HG03196 (cell line): Measurements from ENCODE around the gene OS9.
A peak's percentile ranks its signal among the peaks of the same experiment; 100 is the strongest.

Experiments used
- ATAC-seq: cut with Tn5 transposase; IDR thresholded peaks from one replicate; pipeline ENCODE4 v1.9.1; 2021; ENCODE audit not compliant: unreplicated experiment

Gene OS9

DNA sequence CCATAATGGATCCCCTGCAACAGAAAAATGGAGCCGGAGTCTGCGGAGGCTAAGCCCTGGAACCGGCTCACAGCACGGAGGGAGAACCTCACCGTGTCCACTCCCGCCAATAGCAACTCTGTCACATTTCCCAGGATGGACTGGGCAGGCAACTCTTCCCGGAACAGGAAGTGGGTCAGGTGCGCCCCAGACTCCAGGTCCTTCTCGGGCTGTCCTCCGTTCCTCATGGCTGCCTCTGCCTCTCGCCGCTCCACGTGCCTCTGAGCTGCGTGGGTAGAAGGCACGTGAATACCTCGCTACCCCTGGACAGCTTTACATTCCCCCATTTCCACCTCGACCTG lies 70.7 kb downstream of the OS9 start:
- ATAC-seq: no peak

DNA sequence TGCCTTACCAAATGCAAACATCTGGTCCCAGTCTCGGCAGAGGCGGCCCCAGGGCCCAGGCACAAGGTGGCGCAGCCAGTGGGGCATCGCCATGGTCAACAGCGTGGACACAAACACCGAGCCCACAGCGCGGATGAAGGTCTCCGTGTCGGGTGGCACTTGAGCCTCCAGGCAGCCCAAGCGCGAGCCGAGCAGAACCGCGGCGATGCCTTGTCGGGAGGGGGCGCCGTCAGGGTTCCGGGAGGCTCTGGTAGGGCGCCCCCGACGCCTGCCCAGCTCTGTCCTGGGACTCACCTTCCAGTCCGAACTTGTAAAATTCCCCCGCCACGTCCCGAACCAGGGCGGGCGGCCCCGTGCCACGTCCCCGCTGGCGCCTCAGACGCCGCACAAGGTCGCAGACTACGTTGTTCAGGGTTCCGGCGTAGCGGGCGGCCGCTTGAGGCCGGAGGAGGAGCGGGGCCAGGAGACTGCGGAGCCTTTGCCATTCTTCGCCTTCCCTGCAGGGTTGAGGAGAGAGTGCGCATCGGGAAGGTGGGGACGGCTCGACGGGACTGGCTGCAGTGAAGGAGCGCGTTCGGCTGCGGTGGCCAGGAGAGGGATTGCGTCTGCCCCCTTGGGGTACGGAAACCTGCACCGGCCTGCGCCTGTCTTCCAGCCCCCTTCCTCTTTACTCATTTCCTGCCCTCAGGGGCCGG lies 71.2 kb downstream of the OS9 start:
- peak; percentile 54 for ATAC-seq

DNA sequence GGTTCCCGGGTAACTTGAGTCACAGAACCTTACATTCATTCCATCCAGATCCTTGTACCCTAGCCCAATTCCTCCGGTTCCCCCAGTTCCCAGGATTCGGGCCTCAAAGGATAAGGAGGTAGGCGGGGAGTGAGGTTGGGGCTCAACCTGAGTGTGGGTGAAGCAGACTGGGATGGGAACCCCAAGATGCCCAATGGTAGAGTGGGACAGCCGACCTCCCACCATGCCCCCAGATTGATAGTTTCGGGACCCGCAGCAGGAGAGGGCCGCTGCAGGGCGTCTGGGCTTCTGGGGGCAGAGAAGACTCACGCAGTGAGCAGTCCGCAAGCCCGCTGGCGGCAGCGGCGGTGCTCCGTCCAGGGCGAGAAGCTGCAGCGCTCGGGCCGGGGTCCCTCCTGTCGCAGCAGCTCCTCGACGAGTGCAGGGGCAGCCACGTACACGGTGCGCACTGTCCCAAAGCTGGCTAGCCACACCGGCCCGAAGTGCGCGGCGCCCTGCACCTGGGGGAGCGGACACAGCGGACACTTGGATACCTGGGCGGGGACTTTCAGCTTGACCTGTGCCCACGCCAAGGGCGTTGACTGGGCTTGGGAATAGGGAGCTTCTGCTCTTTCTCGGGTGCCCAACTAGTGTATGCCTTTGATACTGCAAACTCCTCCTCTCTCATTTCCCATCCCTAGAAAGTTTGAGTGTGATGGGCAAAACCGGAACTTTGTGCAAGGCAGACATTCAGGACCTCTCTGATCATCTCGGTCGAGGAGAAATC lies 71.9 kb downstream of the OS9 start:
- ATAC-seq: no peak

DNA sequence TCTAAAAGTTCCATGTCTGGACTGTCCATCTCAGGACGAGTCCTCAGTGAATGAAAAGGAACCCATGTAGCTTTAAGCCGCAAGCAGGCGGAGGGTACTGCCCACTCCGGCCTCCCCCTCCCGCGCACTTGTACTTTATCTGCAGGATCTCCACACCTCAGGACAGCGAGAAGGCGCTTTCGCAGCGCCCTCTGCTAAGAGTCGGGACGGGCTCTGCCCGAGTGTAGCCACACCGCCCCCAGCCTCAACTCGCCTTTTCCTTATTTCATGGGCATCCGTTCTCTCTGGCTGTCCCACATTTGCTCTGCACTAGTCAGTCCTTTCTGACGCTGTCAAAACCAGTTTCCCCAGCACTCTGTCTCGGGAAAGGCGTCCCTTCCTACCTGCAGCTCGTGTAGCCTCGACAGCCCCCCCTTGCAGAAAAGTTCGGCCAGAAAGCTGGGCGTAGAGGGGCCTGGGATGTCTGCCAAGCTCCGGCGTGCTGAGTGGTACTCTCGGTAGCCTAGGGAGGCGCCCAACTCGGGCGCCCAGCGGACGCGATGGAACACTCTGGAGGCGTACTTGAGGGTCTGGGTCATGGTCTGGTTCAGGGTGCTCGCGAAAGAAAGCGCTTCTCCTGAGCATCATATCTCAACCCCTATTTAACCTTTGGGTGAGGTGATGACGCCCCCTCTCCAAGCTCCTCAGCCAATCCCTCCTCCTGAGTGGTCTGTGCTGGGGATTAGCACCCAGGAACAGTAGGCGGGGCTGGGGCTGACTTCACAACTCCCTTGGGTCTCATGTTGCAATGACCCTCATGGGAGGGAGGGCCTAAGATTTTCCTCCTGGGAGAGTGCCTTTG lies 72.8 kb downstream of the OS9 start, which contains the start of gene CYP27B1:
Gene CYP27B1 (minus strand): TSS at position 615 of the 841 bp plus-strand sequence. CDS start 37 bp downstream, at position 578.
- no peak for ATAC-seq

DNA sequence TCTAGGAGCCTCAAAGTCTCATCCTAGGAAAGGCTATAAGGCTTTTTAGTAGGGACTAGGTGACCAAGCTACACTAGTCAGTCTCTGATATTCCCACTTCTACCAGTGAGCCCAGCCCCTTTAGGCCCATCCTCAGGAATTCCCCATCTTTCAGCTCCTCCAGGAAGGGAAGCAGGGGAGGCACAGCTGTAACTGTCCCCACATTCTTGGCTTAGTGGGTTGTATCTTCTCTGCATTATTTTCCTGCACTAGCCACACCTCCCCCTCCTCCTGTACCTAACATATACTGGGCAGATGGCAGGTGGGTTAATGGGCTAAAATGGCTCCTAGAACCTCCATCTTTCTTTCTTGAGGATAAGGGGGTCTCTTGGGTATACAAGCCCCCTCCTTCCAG lies 73.4 kb downstream of the OS9 start:
- ATAC-seq: no peak

DNA sequence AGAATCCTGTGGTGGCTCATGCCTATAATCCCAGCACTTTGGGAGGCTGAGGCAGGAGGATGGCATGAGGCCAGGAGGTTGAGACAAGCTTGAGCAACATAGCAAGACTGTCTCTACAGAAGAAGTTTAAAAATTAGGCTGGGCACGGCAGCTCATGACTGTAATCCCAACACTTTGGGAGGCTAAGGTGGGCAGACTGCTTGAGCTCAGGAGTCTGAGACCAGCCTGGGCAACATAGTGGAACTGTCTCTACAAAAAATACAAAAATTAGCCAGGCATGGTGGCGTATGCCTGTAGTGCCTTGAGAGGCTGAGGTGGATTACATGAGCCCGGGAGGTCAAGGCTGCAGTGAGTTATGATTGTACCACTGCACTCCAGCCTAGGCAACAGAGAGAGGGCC lies 73.9 kb downstream of the OS9 start:
- no peak for ATAC-seq

DNA sequence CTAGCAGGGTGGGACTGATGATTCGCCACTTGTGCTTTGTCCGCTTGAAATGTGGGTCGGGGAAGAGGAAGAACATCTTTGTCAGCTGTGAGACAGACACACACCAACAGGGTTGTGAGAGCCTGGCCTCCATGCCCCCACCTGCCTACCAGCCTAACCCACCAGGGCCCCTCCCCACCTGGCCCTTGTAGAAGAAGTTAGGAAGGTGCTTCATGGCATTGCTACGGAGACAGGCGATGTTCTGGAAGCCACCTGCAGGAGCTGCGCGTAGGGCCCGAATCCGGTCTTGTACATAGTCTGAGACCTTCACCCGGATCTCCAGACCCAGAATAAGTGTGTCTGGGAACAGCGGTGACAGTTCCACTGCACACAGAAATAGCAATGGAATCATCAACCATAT lies 75.7 kb downstream of the OS9 start:
- no peak for ATAC-seq

DNA sequence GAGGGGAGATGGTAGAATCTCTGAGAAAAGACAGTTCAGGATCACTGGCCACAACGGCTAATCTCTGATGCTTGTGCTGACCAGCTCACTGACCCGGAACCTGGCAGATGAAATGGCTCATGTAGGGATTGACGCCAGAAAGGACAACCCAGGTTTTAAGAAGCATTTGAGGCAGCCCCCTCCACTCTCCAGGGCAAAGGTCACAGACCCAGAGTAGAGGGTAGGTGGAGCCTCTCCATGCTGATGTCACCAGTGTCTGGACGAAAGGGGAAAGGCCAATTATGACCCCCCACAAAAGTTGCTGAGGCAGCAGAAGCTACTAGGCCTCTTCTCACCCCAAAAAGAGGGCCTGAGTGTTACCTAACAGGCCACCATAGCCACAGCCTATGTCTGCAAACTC lies 76.8 kb downstream of the OS9 start:
- ATAC-seq: no peak
